Panc1 (cell line): ENCODE results near the gene MAGI2.

Source experiments
- CTCF ChIP-seq: fragments of 450-650 bp; IDR thresholded peaks from 2 replicates; pipeline ENCODE4 v1.5.1; 2017; ENCODE audit warnings: mild to moderate bottlenecking
- TCF7L2 ChIP-seq: IDR thresholded peaks from 2 replicates; pipeline ENCODE4 v1.6.1; 2011; ENCODE audit warnings: mild to moderate bottlenecking, low read depth, low read length, inconsistent platforms

DNA sequence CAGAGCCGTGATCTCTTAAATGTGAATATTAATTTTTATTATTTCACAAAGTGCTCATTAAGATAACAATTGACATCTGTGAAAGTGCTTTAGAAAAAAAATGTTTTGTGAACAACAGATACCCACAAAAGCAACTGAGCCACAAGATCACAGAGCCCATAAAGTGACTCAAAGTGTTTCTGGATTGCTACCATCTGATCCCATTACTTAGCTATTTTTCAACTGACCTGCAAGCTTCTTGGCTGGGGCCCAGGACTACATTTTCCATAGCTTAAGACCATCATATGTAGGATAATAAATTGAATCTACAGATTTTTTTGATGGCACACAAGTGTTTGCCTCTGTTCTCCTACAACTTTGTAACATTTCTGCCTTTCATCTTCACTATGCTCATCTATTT lies 980.4 kb downstream of the MAGI2 start:
- TF ChIP-seq CTCF (no peak), TCF7L2 (no peak)
